ENCODE data around the gene KCTD17. TPM values are rescaled to one million over a fixed set of nuclear protein-coding genes. Genes with fewer than 3 reads are reported as not detected.

KCTD17 gene
- total and polyA plus RNA-seq, 10 donors = 10.7 to 27.5 (median 17.3) TPM

- DNase-seq = no peak
- WGBS, 5 donors = 73 to 87% (median 80%) methylated on average over 15 of the region's 15 CpGs
- intact Hi-C loops (cut with DNase I; ENCODE audit: low total_unique reads) = no loop called here
- H3K27me3 ChIP-seq (replicated peaks in 1 of 7) = peaks cover 0 to 60% (median 4%) of the 10 kb centered on the region in 7 donors
- H3K4me1 ChIP-seq = no peaks in the 10 kb centered on the region
- H3K36me3 ChIP-seq = no peaks in the 10 kb centered on the region
- no peak overlapping the region for H3K4me3 ChIP-seq
- no peaks in the 10 kb centered on the region for H3K9me3 ChIP-seq
- no peak overlapping the region for H3K27ac ChIP-seq
- TF ChIP-seq POLR2A (IDR thresholded peaks at IDR 0.05) (no peak), CTCF (IDR thresholded peaks at IDR 0.05 in 8 of 11, conservative IDR thresholded peaks at IDR 0.05 in 3 of 11) (no peak), POLR2AphosphoS5 (IDR thresholded peaks at IDR 0.05) (no peak)
Observed at GRCh38 chr22:37086184-37086583, 34.6 kb downstream of the KCTD17 start.

GRCh38 chr22:37088108-37088605, 36.6 kb downstream of the KCTD17 start:
- no peak for TF ChIP-seq POLR2A (IDR thresholded peaks at IDR 0.05)

GRCh38 chr22:37088750-37089408, 37.3 kb downstream of the KCTD17 start:
- Histone ChIP-seq H3K4me1 (no peaks in the 10 kb centered on the region), H3K36me3 (no peaks in the 10 kb centered on the region), H3K27me3 (replicated peaks in 1 of 7) (peaks cover 0 to 72% (median 6%) of the 10 kb centered on the region in 7 donors), H3K27ac (no peak overlapping the region), H3K4me3 (no peak overlapping the region), H3K9me3 (no peaks in the 10 kb centered on the region)
- DNase-seq = no peak
- intact Hi-C loops (cut with DNase I; ENCODE audit: low total_unique reads) = no loop called here
- 71 to 81% (median 76%) methylated on average over 17 of the region's 17 CpGs for WGBS, 5 donors
- TF ChIP-seq POLR2AphosphoS5 (IDR thresholded peaks at IDR 0.05) (no peak), POLR2A (IDR thresholded peaks at IDR 0.05) (no peak), CTCF (IDR thresholded peaks at IDR 0.05 in 8 of 11, conservative IDR thresholded peaks at IDR 0.05 in 3 of 11) (no peak)

More at GRCh38 chr22:37088108-37088605, 36.6 kb downstream of the KCTD17 start:
- Histone ChIP-seq H3K27ac (no peak overlapping the region), H3K4me3 (no peak overlapping the region), H3K36me3 (no peaks in the 10 kb centered on the region), H3K4me1 (no peaks in the 10 kb centered on the region), H3K9me3 (no peaks in the 10 kb centered on the region), H3K27me3 (replicated peaks in 1 of 7) (peaks cover 0 to 66% (median 6%) of the 10 kb centered on the region in 7 donors)
- 55 to 68% (median 60%) methylated on average over 4 to 6 of the region's 6 CpGs for WGBS, 5 donors
- no peak for DNase-seq
- intact Hi-C loops (cut with DNase I; ENCODE audit: low total_unique reads) = no loop called here

- TF ChIP-seq CTCF (IDR thresholded peaks at IDR 0.05 in 8 of 11, conservative IDR thresholded peaks at IDR 0.05 in 3 of 11) (no peak), POLR2AphosphoS5 (IDR thresholded peaks at IDR 0.05) (no peak), POLR2A (IDR thresholded peaks at IDR 0.05) (no peak)
- no peaks in the 10 kb centered on the region for H3K9me3 ChIP-seq
- H3K27me3 ChIP-seq (replicated peaks in 1 of 7) = peaks cover 0 to 68% (median 6%) of the 10 kb centered on the region in 7 donors
- intact Hi-C loops (cut with DNase I; ENCODE audit: low total_unique reads) = no loop called here
- no peak for DNase-seq
- no peaks in the 10 kb centered on the region for H3K36me3 ChIP-seq
- H3K4me1 ChIP-seq = no peaks in the 10 kb centered on the region
- no peak overlapping the region for H3K27ac ChIP-seq
- H3K4me3 ChIP-seq = no peak overlapping the region
- WGBS, 5 donors = 72 to 84% (median 75%) methylated on average over 8 to 12 of the region's 12 CpGs
Observed at GRCh38 chr22:37089434-37089833, 37.9 kb downstream of the KCTD17 start.
